Left hindlimb (tissue), 1 donor: Measurements from ENCODE around the gene IMPG1.
"Not testable (repeated sequence)": the region's sequence is repeated elsewhere in the genome, so short reads cannot be mapped to it uniquely, and the experiment has no call there.

Experiments
- DNase-seq: peaks from one replicate; pipeline ENCODE4 v3.0.0-alpha.2; 2018

Gene IMPG1

GRCh38 chr6:75947935-75948334, 124.5 kb downstream of the IMPG1 start:
- no peak for DNase-seq

- no peak for DNase-seq
Observed at GRCh38 chr6:75946146-75946831, 126.2 kb downstream of the IMPG1 start.

GRCh38 chr6:75943381-75943780, 129.1 kb downstream of the IMPG1 start:
- DNase-seq, result no peak

GRCh38 chr6:75941509-75941908, 131.0 kb downstream of the IMPG1 start:
- DNase-seq, result no peak

GRCh38 chr6:75940564-75940963, 131.9 kb downstream of the IMPG1 start:
- no peak for DNase-seq

- DNase-seq, result no peak
Observed at GRCh38 chr6:75937846-75938245, 134.6 kb downstream of the IMPG1 start.

- no peak for DNase-seq
Observed at GRCh38 chr6:75936682-75937081, 135.8 kb downstream of the IMPG1 start.

GRCh38 chr6:75935473-75935793, 137.0 kb downstream of the IMPG1 start:
- DNase-seq, result no peak

GRCh38 chr6:75934643-75935472, 137.6 kb downstream of the IMPG1 start:
- peak; percentile 63 for DNase-seq

- DNase-seq, result no peak
Observed at GRCh38 chr6:75933387-75933975, 139.0 kb downstream of the IMPG1 start.

- no peak for DNase-seq
Observed at GRCh38 chr6:75932067-75932466, 140.4 kb downstream of the IMPG1 start.

- DNase-seq, result peak; percentile 32
Observed at GRCh38 chr6:75931011-75931680, 141.3 kb downstream of the IMPG1 start.

GRCh38 chr6:75926293-75927168, 145.9 kb downstream of the IMPG1 start:
- no peak for DNase-seq

GRCh38 chr6:75922226-75922625, 150.2 kb downstream of the IMPG1 start:
- DNase-seq, result no peak

- DNase-seq, result no peak
Observed at GRCh38 chr6:75913040-75913439, 159.4 kb downstream of the IMPG1 start.

GRCh38 chr6:75907444-75907843, 165.0 kb downstream of the IMPG1 start:
- no peak for DNase-seq

- no peak for DNase-seq
Observed at GRCh38 chr6:75906871-75907270, 165.6 kb downstream of the IMPG1 start.

GRCh38 chr6:75905129-75905528, 167.3 kb downstream of the IMPG1 start:
- not testable (repeated sequence) for DNase-seq

- not testable (repeated sequence) for DNase-seq
Observed at GRCh38 chr6:75900216-75900615, 172.2 kb downstream of the IMPG1 start.

- DNase-seq, result no peak
Observed at GRCh38 chr6:75896526-75896925, 175.9 kb downstream of the IMPG1 start.

GRCh38 chr6:75893776-75894152, 178.7 kb downstream of the IMPG1 start:
- DNase-seq, result no peak

GRCh38 chr6:75893058-75893775, 179.2 kb downstream of the IMPG1 start:
- DNase-seq, result no peak
